Measurements from ENCODE around the gene DNTT. TPM values are rescaled to one million over a fixed set of nuclear protein-coding genes. Genes with fewer than 3 reads are reported as not detected.

The DNTT gene
- total and polyA plus RNA-seq, 2 of the 13 experiments (the other 11 are each of a cell fraction or from before 2014, with no cell fraction given), result not detected

DNA sequence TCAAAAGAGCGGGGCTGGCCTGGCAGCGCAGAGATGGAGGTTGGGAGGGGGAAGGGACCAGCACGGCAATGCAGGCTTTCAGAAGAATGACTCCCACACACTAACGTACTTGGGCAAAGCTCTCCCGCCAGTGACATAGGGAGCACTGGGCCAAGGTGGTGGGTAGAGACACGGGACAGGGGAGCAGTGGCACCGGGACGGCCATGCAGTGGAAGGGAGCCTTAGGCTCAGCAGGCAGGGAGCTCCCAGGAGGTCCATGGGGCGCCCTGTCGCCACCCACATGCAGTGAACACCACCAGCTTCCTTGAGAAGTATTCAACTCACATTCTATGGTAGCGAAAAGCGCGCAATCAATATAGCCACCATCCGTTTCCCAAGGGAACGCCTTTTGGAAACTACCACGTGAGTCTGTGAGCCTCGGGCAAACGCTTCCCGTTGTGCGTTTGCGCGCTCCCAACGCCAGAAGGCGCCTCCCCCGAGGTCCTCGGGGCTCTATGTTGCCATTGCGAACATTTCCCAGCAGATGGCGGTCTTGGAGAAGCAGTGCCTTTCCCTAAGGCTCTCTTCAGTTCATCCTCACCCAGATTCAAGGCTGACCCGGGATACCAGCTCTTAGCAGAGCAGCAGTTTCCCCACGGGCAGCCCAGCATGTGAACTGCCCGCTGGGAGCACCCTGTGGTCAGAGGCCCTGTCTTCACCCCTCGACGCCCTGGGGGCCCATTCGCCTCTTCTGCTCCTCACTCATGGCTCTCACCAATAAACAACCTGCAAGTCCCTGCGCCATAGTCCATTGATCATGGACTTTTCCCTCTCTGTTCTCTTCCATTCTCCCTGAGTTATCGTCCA lies 71.0 kb downstream of the DNTT start (continued):
- TF ChIP-seq EEA1 (CRISPR knock-in tag; IDR thresholded peaks at IDR 0.05; ENCODE audit: borderline replicate concordance) (no peak), ARNT (IDR thresholded peaks at IDR 0.05) (no peak), ZFAT (CRISPR knock-in tag; conservative IDR thresholded peaks at IDR 0.05) (no peak), AGO1 (IDR thresholded peaks at IDR 0.05; ENCODE audit: low read depth, low read length, poor library complexity, severe bottlenecking) (no peak), ATF7-NPFF (CRISPR knock-in tag; IDR thresholded peaks at IDR 0.05; ENCODE audit: low read depth) (no peak), SPEN (CRISPR knock-in tag; IDR thresholded peaks at IDR 0.05; ENCODE audit: low read depth) (0 out of 2 replicates have a peak, but pooled peaks have one; percentile 28), NFRKB (IDR thresholded peaks at IDR 0.05) (no peak), ZNF879 (CRISPR knock-in tag; IDR thresholded peaks at IDR 0.05) (no peak), FOXJ3 (CRISPR knock-in tag; IDR thresholded peaks at IDR 0.05; ENCODE audit: borderline replicate concordance) (no peak), ZNF496 (CRISPR knock-in tag; IDR thresholded peaks at IDR 0.05; ENCODE audit: insufficient replicate concordance) (no peak), SIN3A (IDR thresholded peaks at IDR 0.05; ENCODE audit: borderline replicate concordance, low read depth, low read length) (no peak), NFIB (CRISPR knock-in tag; IDR thresholded peaks at IDR 0.05; ENCODE audit: borderline replicate concordance) (peak; percentile 17; the same call in 1 of the 2 replicates), NKX3-1 (CRISPR knock-in tag; IDR thresholded peaks at IDR 0.05) (no peak), ATF1 (CRISPR knock-in tag; IDR thresholded peaks at IDR 0.05) (no peak), HMG20B (CRISPR knock-in tag; conservative IDR thresholded peaks at IDR 0.05) (no peak), CEBPG (CRISPR knock-in tag; IDR thresholded peaks at IDR 0.05) (peak; percentile 3; the same call in 1 of the 2 replicates), KLF16 (CRISPR knock-in tag; IDR thresholded peaks at IDR 0.05) (no peak), HNRNPUL1 (IDR thresholded peaks at IDR 0.05; ENCODE audit: low read depth, low read length) (no peak), PPARG (CRISPR knock-in tag; conservative IDR thresholded peaks at IDR 0.05) (0 out of 2 replicates have a peak, but pooled peaks have one; percentile 21), ZKSCAN8 (CRISPR knock-in tag; IDR thresholded peaks at IDR 0.05; ENCODE audit: borderline replicate concordance) (0 out of 2 replicates have a peak, but pooled peaks have one; percentile 26), ZNF101 (CRISPR knock-in tag; IDR thresholded peaks at IDR 0.05; ENCODE audit: borderline replicate concordance, low read depth) (no peak)
- TF ChIP-seq, protein P1, sequence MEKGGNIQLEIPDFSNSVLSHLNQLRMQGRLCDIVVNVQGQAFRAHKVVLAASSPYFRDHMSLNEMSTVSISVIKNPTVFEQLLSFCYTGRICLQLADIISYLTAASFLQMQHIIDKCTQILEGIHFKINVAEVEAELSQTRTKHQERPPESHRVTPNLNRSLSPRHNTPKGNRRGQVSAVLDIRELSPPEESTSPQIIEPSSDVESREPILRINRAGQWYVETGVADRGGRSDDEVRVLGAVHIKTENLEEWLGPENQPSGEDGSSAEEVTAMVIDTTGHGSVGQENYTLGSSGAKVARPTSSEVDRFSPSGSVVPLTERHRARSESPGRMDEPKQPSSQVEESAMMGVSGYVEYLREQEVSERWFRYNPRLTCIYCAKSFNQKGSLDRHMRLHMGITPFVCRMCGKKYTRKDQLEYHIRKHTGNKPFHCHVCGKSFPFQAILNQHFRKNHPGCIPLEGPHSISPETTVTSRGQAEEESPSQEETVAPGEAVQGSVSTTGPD (CRISPR knock-in tag; IDR thresholded peaks at IDR 0.05), result no peak
- TF ChIP-seq, protein P2, sequence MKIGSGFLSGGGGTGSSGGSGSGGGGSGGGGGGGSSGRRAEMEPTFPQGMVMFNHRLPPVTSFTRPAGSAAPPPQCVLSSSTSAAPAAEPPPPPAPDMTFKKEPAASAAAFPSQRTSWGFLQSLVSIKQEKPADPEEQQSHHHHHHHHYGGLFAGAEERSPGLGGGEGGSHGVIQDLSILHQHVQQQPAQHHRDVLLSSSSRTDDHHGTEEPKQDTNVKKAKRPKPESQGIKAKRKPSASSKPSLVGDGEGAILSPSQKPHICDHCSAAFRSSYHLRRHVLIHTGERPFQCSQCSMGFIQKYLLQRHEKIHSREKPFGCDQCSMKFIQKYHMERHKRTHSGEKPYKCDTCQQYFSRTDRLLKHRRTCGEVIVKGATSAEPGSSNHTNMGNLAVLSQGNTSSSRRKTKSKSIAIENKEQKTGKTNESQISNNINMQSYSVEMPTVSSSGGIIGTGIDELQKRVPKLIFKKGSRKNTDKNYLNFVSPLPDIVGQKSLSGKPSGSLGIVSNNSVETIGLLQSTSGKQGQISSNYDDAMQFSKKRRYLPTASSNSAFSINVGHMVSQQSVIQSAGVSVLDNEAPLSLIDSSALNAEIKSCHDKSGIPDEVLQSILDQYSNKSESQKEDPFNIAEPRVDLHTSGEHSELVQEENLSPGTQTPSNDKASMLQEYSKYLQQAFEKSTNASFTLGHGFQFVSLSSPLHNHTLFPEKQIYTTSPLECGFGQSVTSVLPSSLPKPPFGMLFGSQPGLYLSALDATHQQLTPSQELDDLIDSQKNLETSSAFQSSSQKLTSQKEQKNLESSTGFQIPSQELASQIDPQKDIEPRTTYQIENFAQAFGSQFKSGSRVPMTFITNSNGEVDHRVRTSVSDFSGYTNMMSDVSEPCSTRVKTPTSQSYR (CRISPR knock-in tag; IDR thresholded peaks at IDR 0.05; ENCODE audit: borderline replicate concordance), result no peak
- TF ChIP-seq, protein P3, sequence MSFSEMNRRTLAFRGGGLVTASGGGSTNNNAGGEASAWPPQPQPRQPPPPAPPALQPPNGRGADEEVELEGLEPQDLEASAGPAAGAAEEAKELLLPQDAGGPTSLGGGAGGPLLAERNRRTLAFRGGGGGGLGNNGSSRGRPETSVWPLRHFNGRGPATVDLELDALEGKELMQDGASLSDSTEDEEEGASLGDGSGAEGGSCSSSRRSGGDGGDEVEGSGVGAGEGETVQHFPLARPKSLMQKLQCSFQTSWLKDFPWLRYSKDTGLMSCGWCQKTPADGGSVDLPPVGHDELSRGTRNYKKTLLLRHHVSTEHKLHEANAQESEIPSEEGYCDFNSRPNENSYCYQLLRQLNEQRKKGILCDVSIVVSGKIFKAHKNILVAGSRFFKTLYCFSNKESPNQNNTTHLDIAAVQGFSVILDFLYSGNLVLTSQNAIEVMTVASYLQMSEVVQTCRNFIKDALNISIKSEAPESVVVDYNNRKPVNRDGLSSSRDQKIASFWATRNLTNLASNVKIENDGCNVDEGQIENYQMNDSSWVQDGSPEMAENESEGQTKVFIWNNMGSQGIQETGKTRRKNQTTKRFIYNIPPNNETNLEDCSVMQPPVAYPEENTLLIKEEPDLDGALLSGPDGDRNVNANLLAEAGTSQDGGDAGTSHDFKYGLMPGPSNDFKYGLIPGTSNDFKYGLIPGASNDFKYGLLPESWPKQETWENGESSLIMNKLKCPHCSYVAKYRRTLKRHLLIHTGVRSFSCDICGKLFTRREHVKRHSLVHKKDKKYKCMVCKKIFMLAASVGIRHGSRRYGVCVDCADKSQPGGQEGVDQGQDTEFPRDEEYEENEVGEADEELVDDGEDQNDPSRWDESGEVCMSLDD (CRISPR knock-in tag; IDR thresholded peaks at IDR 0.05; ENCODE audit: borderline replicate concordance), result no peak
